AG10803 (cell line): ENCODE measurements around the gene KIRREL1.
A peak's percentile ranks its signal among the peaks of the same experiment; 100 is the strongest.

Source experiments
- DNase-seq: peaks from one replicate; pipeline ENCODE4 v3.0.0; 2010; ENCODE audit warnings: low read depth
- H3K4me3 ChIP-seq: 2 replicates; pipeline ENCODE4 v1.5.1; 2011; ENCODE audit warnings: mild to moderate bottlenecking, low read length, control low read depth
- TF ChIP-seq, protein P1 (sequence below): conservative IDR thresholded peaks from 2 replicates; pipeline ENCODE4 v1.5.1; 2011; ENCODE audit warnings: mild to moderate bottlenecking, low read length, control low read depth, inconsistent platforms

KIRREL1 gene

DNA sequence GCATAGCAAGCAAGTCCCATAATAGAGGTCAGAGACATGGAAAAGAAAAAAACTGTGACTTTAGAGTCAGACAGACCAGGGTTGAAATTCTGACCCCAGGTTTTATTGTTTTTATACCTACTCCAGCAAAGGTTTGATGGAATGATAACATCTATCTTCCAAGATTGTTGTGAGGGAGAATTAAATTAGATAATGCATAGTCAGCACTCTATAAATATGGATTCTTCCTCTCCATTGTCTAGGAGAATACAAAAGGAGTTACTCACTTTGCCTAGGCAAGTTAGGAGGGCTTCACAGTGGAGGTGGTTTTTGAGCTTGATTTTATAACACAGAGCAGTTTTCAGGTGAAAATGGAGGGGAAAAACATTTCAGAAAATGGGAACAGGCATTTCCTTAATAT, 46.9 kb downstream of the KIRREL1 start:
- H3K4me3 ChIP-seq, result no peak overlapping the region
- TF ChIP-seq, protein P1, sequence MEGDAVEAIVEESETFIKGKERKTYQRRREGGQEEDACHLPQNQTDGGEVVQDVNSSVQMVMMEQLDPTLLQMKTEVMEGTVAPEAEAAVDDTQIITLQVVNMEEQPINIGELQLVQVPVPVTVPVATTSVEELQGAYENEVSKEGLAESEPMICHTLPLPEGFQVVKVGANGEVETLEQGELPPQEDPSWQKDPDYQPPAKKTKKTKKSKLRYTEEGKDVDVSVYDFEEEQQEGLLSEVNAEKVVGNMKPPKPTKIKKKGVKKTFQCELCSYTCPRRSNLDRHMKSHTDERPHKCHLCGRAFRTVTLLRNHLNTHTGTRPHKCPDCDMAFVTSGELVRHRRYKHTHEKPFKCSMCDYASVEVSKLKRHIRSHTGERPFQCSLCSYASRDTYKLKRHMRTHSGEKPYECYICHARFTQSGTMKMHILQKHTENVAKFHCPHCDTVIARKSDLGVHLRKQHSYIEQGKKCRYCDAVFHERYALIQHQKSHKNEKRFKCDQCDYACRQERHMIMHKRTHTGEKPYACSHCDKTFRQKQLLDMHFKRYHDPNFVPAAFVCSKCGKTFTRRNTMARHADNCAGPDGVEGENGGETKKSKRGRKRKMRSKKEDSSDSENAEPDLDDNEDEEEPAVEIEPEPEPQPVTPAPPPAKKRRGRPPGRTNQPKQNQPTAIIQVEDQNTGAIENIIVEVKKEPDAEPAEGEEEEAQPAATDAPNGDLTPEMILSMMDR, result no peak
- DNase-seq, result no peak

DNA sequence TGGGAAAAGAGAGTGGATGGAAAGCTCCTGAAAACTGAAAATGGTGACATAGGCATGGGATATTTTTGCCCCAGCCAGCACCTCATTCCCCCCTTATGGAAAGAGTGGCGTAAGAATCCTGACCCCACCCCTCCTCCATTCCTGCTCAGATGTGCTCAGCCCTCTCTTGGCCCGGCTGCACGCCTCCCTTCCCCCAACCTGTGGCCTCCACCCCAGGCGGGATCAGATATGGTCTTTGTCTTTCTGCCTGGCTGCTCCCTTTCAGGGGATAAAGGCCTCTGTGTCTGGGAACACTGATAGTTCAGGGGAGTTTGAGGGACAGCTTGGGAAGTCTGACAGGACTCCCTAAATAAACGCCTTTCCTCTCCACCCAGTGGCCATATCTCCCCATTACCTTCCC, 49.8 kb downstream of the KIRREL1 start:
- DNase-seq, result no peak
- no peak overlapping the region for H3K4me3 ChIP-seq
- TF ChIP-seq, protein P1, result no peak

DNA sequence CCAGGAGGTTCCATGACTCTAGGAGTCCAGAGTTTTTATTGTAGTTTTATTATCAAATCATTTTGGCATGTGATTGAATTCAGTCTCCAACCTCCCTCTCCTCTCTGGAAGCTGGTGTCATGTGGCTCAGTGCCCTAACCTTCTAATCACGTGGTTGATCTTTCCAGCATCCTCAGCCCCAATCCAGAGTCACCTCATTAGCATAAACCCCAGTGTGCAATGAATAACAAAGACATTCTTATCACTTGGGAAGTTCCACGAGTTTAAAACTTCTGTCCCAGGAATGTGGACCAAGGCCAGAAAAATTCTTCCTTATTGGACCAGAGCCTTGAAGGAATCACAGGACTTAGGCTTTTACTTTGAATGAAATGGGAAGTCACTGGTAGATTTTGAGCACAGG, 52.2 kb downstream of the KIRREL1 start:
- H3K4me3 ChIP-seq, result no peak overlapping the region
- DNase-seq, result peak; percentile 75

DNA sequence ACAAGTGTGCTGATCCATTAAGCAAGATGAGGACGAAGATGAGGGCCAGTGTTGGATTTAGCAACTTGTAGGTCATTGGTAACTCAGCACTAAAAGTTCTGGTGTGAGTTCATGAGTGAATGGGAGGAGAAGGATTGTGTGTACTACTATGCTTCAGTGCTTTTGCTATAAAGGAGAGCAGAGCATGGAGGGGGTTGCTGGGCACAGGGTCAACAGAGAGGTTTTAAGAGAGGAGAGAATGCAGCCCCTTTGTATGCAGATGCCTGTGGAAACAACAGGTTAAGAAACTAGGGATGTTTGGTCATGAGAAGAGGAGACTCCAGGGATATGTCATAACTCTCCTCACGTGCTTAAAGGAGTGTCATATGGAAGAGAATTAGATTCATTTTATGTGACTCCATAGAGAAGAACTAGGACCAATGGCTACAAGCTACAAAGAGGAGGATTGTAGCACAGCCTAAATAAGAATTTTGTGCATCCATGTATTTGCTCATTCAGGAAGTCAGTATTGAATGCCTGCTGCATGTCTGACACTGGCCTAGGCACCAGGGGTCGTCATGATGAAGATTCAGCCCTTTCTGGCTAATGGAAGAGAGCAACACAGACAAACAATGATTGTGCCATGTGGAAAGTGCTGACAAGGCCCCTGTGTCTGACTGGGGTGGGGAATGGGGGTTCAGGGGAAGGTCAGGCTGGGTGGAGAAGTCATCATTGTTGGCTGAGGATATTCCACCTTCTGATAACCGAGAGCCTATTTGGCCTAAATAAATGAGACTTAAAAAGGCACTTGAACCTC, 53.5 kb downstream of the KIRREL1 start:
- no peak overlapping the region for H3K4me3 ChIP-seq
- TF ChIP-seq, protein P1, result no peak
- no peak for DNase-seq

More for the DNA sequence above, 52.2 kb downstream of the KIRREL1 start:
- TF ChIP-seq, protein P1, result no peak

DNA sequence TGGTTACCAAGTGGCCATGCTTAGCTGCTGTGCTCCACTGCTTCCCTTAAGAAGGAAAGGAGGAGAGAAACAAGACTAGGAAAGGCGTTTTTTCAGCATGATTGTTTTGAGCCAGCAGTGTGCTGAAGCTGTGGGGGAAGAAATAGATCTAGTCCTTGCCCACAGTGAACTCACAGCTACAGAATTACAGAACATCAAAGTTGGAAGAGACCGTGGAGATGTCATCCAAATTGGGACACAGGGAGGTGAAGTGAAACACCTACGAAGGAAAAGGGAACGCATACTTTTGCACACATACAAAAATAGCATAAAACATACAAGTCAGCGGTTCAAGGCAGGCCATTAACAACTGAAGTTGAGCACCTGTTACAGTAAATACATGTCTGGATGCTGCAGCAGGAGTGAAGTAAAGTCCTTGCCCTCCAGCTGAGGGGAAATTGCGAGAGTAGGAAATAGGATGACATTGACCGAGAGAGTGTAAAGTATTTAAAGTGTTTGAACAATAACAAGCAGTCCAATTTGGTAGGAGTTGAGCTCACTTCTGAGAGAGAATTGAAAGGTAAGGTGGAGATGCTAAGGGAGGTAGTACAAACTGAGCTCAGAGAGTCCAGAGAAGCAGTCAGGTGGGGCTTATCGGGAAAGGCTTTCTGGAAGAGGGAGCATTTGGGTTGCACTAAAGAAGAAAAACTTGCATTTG, 55.1 kb downstream of the KIRREL1 start:
- H3K4me3 ChIP-seq, result no peak overlapping the region
- TF ChIP-seq, protein P1, result no peak
- no peak for DNase-seq

DNA sequence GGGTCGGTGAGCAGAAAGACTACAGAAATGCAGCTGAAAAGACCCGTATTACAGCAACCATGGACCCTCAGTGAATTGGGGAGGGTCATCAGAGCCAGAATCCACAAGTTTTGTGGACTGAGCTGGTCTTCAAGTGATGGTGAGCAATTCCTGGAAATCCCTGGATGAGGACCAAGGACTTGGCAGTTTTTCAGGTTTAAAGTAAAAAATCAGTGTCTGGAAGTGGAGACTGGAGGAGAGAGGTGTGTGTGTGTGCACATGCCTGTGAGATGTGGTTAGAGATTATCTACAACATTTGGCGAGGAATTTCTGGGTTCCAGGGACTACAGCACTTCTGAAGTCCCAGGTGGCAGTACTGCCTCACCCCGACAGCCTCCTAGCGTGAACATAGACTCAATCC, 56.4 kb downstream of the KIRREL1 start:
- DNase-seq, result peak; percentile 45
- TF ChIP-seq, protein P1, result no peak
- H3K4me3 ChIP-seq, result no peak overlapping the region

DNA sequence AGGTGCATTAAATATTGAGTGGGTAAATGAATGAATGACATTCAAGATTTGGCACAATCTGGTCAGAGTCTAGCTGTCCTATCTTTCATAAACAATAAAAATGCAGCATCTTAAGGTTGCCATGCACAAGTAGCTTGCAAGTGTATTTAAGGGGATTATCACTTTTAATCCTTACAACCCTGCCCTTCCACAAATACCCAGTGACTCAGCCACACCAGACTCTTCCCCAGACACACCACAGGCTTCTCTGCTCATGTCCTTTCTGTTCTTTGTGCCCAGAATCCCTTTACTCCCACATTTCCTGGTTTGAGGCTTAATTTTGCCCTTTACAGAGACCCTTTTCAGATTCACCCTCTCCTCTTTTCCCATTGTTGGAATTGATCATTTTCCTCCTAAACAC, 59.8 kb downstream of the KIRREL1 start:
- TF ChIP-seq, protein P1, result no peak
- H3K4me3 ChIP-seq, result no peak overlapping the region
- DNase-seq, result no peak
